SU-DHL-6 (cell line): Measurements from ENCODE around the gene MPC1.

ENCODE experiments used
- EZH2phosphoT487 ChIP-seq: fragments of 200-600 bp; sonication (generic), shearing (Covaris generic); conservative IDR thresholded peaks from 2 replicates; pipeline ENCODE4 v1.6.1; 2018; ENCODE audit warnings: mild to moderate bottlenecking, antibody characterized with exemption, low read length, moderate library complexity, mixed read lengths
- TF ChIP-seq, protein P1 (sequence below): fragments of 200-600 bp; sonication (generic); IDR thresholded peaks from one replicate; pipeline ENCODE4 v1.5.1; 2017; ENCODE audit warnings: antibody characterized with exemption, mild to moderate bottlenecking, low read length, moderate library complexity; ENCODE audit not compliant: insufficient read depth, poor library complexity, severe bottlenecking

- TF ChIP-seq, protein P1, sequence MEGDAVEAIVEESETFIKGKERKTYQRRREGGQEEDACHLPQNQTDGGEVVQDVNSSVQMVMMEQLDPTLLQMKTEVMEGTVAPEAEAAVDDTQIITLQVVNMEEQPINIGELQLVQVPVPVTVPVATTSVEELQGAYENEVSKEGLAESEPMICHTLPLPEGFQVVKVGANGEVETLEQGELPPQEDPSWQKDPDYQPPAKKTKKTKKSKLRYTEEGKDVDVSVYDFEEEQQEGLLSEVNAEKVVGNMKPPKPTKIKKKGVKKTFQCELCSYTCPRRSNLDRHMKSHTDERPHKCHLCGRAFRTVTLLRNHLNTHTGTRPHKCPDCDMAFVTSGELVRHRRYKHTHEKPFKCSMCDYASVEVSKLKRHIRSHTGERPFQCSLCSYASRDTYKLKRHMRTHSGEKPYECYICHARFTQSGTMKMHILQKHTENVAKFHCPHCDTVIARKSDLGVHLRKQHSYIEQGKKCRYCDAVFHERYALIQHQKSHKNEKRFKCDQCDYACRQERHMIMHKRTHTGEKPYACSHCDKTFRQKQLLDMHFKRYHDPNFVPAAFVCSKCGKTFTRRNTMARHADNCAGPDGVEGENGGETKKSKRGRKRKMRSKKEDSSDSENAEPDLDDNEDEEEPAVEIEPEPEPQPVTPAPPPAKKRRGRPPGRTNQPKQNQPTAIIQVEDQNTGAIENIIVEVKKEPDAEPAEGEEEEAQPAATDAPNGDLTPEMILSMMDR: no peak
- TF ChIP-seq EZH2phosphoT487: no peak
These were observed 57.2 kb downstream of the MPC1 start for GRCh38 chr6:166325383-166326042.
